HEK293 (cell line): Measurements from ENCODE around the gene ENTREP1.

Source experiments
- CTCF ChIA-PET: fragments of 350-600 bp; formaldehyde crosslinking; extraction: SDS; loops from one replicate; lab custom pipeline; 2021; ENCODE audit warnings: antibody characterized with exemption; lab: Yijun Ruan, JAX
- POLR2A ChIA-PET: fragments of 300-600 bp; formaldehyde crosslinking; extraction: SDS; loops from one replicate; lab custom pipeline; 2020; ENCODE audit warnings: antibody characterized with exemption, inconsistent platforms; lab: Yijun Ruan, JAX
- H3K27ac ChIP-seq: fragments of 200-500 bp; sonication (Bioruptor generic); 2 replicates; pipeline ENCODE4 v1.5.1; 2014; ENCODE audit warnings: low read depth, low read length, control low read depth, inconsistent platforms; ENCODE audit errors: extremely low read depth
- H3K36me3 ChIP-seq, 2 experiments: fragments of 200-500 bp in 1 of 2; sonication (Bioruptor generic) in 1 of 2; 1 replicate in 1 of 2; 2 replicates in 1 of 2; pipeline ENCODE4 v1.5.1; 2014 to 2017; ENCODE audit warnings: inconsistent platforms in 2 of 2, low read length in 2 of 2; ENCODE audit not compliant: control insufficient read depth in 2 of 2, insufficient read depth in 1 of 2
- H3K4me1 ChIP-seq: fragments of 200-500 bp; sonication (Bioruptor generic); 2 replicates; pipeline ENCODE4 v1.5.1; 2014; ENCODE audit warnings: mild to moderate bottlenecking, low read length, inconsistent platforms; ENCODE audit not compliant: control insufficient read depth, insufficient read depth
- H3K4me3 ChIP-seq: 2 replicates; pipeline ENCODE4 v1.5.1; 2011; ENCODE audit warnings: low read depth, mild to moderate bottlenecking, control low read depth, low read length, moderate library complexity
- H3K9me3 ChIP-seq: fragments of 200-500 bp; sonication (Bioruptor generic); 2 replicates; pipeline ENCODE4 v1.5.1; 2014; ENCODE audit warnings: low read depth, low read length, inconsistent platforms; ENCODE audit not compliant: control insufficient read depth, insufficient read depth
- CTCF ChIP-seq: fragments of 450-650 bp; formaldehyde crosslinking; IDR thresholded peaks from 2 replicates; pipeline ENCODE4 v1.5.1; 2016; ENCODE audit warnings: missing biosample characterization, missing genetic modification characterization
- HIC1 ChIP-seq: fragments of 450-650 bp; formaldehyde crosslinking; IDR thresholded peaks from 2 replicates; pipeline ENCODE4 v1.5.1; 2016; ENCODE audit warnings: missing biosample characterization, missing genetic modification characterization
- REPIN1 ChIP-seq: fragments of 450-650 bp; formaldehyde crosslinking; IDR thresholded peaks from 2 replicates; pipeline ENCODE4 v1.5.1; 2017; ENCODE audit warnings: missing biosample characterization, missing genetic modification characterization, low read depth
- SALL2 ChIP-seq: fragments of 450-650 bp; formaldehyde crosslinking; IDR thresholded peaks from 2 replicates; pipeline ENCODE4 v1.5.0; 2017; ENCODE audit warnings: missing biosample characterization, mild to moderate bottlenecking, missing genetic modification characterization, borderline replicate concordance
- SETDB1 ChIP-seq: IDR thresholded peaks from one replicate; pipeline ENCODE4 v1.6.1; 2017; ENCODE audit warnings: mild to moderate bottlenecking, low read length, moderate library complexity, mixed read lengths; ENCODE audit not compliant: insufficient read length
- SP7 ChIP-seq: fragments of 450-650 bp; formaldehyde crosslinking; IDR thresholded peaks from 2 replicates; pipeline ENCODE4 v1.5.1; 2016; ENCODE audit warnings: missing biosample characterization, missing genetic modification characterization
- ZBTB26 ChIP-seq: fragments of 450-650 bp; formaldehyde crosslinking; optimal IDR thresholded peaks from 2 replicates; pipeline ENCODE3; 2016; ENCODE audit warnings: missing biosample characterization, mild to moderate bottlenecking, missing genetic modification characterization
- ZBTB7A ChIP-seq: fragments of 450-650 bp; formaldehyde crosslinking; IDR thresholded peaks from 2 replicates; pipeline ENCODE4 v1.5.1; 2016; ENCODE audit warnings: low read depth, missing biosample characterization, missing genetic modification characterization
- ZFP41 ChIP-seq: fragments of 450-650 bp; formaldehyde crosslinking; IDR thresholded peaks from 2 replicates; pipeline ENCODE4 v1.5.1; 2016; ENCODE audit warnings: missing biosample characterization, missing genetic modification characterization, borderline replicate concordance
- ZNF280C ChIP-seq: fragments of 450-650 bp; formaldehyde crosslinking; IDR thresholded peaks from 2 replicates; pipeline ENCODE4 v1.5.1; 2016; ENCODE audit warnings: missing biosample characterization, missing genetic modification characterization
- ZNF544 ChIP-seq: fragments of 450-650 bp; formaldehyde crosslinking; IDR thresholded peaks from 2 replicates; pipeline ENCODE4 v1.5.0; 2017; ENCODE audit warnings: missing biosample characterization, missing genetic modification characterization
- ZNF555 ChIP-seq: fragments of 450-650 bp; formaldehyde crosslinking; conservative IDR thresholded peaks from 2 replicates; pipeline ENCODE4 v1.5.1; 2017; ENCODE audit warnings: missing biosample characterization, mild to moderate bottlenecking, missing genetic modification characterization, inconsistent platforms
- ZNF768 ChIP-seq: fragments of 450-650 bp; formaldehyde crosslinking; IDR thresholded peaks from 2 replicates; pipeline ENCODE4 v1.5.1; 2018; ENCODE audit warnings: missing biosample characterization, mild to moderate bottlenecking, missing genetic modification characterization
- ZNF785 ChIP-seq: fragments of 450-650 bp; formaldehyde crosslinking; IDR thresholded peaks from 2 replicates; pipeline ENCODE4 v1.5.1; 2016; ENCODE audit warnings: missing biosample characterization, missing genetic modification characterization
- ZNF792 ChIP-seq: fragments of 450-650 bp; formaldehyde crosslinking; IDR thresholded peaks from 2 replicates; pipeline ENCODE4 v1.5.1; 2016; ENCODE audit warnings: missing biosample characterization, missing genetic modification characterization
- ZSCAN16 ChIP-seq: fragments of 450-650 bp; formaldehyde crosslinking; IDR thresholded peaks from 2 replicates; pipeline ENCODE4 v1.5.1; 2016; ENCODE audit warnings: missing biosample characterization, missing genetic modification characterization
- ZSCAN23 ChIP-seq: fragments of 450-650 bp; formaldehyde crosslinking; IDR thresholded peaks from 2 replicates; pipeline ENCODE4 v1.5.1; 2016; ENCODE audit warnings: missing biosample characterization, missing genetic modification characterization
- ZSCAN4 ChIP-seq: fragments of 450-650 bp; formaldehyde crosslinking; IDR thresholded peaks from 2 replicates; pipeline ENCODE4 v1.5.1; 2017; ENCODE audit warnings: missing biosample characterization, missing genetic modification characterization
- TF ChIP-seq, protein P1 (sequence below): fragments of 450-650 bp; formaldehyde crosslinking; IDR thresholded peaks from 2 replicates; pipeline ENCODE4 v1.5.1; 2016; ENCODE audit warnings: missing biosample characterization, missing genetic modification characterization
- TF ChIP-seq, protein P2 (sequence below): fragments of 450-650 bp; formaldehyde crosslinking; IDR thresholded peaks from 2 replicates; pipeline ENCODE4 v1.5.1; 2017; ENCODE audit warnings: missing biosample characterization, missing genetic modification characterization

ENTREP1 gene

GRCh38 chr9:69339620-69340019 is 14.6 kb downstream of the ENTREP1 start (continued):
- TF ChIP-seq CTCF (tag by site-specific recombination) (no peak), ZSCAN16 (no peak), ZSCAN23 (tag by site-specific recombination) (no peak), SALL2 (tag by site-specific recombination) (no peak), HIC1 (tag by site-specific recombination) (no peak), SP7 (no peak), ZBTB7A (no peak)
- TF ChIP-seq, protein P1, sequence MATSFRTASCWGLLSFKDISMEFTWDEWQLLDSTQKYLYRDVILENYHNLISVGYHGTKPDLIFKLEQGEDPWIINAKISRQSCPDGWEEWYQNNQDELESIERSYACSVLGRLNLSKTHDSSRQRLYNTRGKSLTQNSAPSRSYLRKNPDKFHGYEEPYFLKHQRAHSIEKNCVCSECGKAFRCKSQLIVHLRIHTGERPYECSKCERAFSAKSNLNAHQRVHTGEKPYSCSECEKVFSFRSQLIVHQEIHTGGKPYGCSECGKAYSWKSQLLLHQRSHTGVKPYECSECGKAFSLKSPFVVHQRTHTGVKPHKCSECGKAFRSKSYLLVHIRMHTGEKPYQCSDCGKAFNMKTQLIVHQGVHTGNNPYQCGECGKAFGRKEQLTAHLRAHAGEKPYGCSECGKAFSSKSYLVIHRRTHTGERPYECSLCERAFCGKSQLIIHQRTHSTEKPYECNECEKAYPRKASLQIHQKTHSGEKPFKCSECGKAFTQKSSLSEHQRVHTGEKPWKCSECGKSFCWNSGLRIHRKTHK (tag by site-specific recombination): no peak
- TF ChIP-seq, protein P2, sequence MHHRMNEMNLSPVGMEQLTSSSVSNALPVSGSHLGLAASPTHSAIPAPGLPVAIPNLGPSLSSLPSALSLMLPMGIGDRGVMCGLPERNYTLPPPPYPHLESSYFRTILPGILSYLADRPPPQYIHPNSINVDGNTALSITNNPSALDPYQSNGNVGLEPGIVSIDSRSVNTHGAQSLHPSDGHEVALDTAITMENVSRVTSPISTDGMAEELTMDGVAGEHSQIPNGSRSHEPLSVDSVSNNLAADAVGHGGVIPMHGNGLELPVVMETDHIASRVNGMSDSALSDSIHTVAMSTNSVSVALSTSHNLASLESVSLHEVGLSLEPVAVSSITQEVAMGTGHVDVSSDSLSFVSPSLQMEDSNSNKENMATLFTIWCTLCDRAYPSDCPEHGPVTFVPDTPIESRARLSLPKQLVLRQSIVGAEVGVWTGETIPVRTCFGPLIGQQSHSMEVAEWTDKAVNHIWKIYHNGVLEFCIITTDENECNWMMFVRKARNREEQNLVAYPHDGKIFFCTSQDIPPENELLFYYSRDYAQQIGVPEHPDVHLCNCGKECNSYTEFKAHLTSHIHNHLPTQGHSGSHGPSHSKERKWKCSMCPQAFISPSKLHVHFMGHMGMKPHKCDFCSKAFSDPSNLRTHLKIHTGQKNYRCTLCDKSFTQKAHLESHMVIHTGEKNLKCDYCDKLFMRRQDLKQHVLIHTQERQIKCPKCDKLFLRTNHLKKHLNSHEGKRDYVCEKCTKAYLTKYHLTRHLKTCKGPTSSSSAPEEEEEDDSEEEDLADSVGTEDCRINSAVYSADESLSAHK (tag by site-specific recombination): no peak

- no peaks in the 10 kb centered on the region for H3K4me1 ChIP-seq
- no peak overlapping the region for H3K27ac ChIP-seq
- ChIA-PET CTCF (interaction anchor here (0.6 to 0.7 kb wide), 2 partner anchors 8 to 119 kb away, joined by 3 read pairs; no protein-coding TSS in a partner anchor), POLR2A (no interaction called here)
- H3K36me3 ChIP-seq: no peaks in the 10 kb centered on the region
- H3K4me3 ChIP-seq: no peak overlapping the region
- TF ChIP-seq ZSCAN4 (tag by site-specific recombination): peak; percentile 91
- no peak for TF ChIP-seq ZNF544 (tag by site-specific recombination)
- H3K9me3 ChIP-seq: no peaks in the 10 kb centered on the region
Measured at GRCh38 chr9:69340631-69341030, 15.6 kb downstream of the ENTREP1 start.

DNA sequence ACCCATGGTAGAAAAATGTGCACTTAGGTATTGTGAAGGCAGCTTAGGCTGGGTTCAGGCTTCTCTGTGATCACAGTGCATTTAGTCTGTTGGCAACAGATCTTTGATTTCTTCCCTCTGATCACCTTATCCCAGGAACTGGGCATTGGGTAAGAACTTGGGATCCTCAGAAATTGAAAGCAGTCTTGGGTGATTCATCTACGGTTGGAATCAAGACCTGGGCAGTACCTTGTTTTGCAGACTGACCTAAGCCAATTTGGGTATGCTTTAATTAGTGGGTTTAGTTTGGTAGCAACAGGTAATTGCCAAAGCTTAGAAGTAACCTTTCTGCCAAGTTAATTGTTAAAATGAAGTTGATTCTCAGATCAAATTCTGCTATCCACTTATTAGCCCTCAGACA is 17.8 kb downstream of the ENTREP1 start:
- H3K4me1 ChIP-seq: no peaks in the 10 kb centered on the region
- no peaks in the 10 kb centered on the region for H3K36me3 ChIP-seq
- CTCF ChIA-PET: no interaction called here
- H3K4me3 ChIP-seq: no peak overlapping the region
- no peaks in the 10 kb centered on the region for H3K9me3 ChIP-seq
- TF ChIP-seq ZBTB26: no peak
- no peak for TF ChIP-seq ZNF792 (tag by site-specific recombination)
- no peak for TF ChIP-seq ZFP41 (tag by site-specific recombination)
- no peak for TF ChIP-seq REPIN1 (tag by site-specific recombination)
- TF ChIP-seq ZNF768 (tag by site-specific recombination): no peak
- no peak for TF ChIP-seq ZNF555
- no peak for TF ChIP-seq ZNF785
- TF ChIP-seq SETDB1: no peak
- TF ChIP-seq ZNF280C (tag by site-specific recombination): no peak
- TF ChIP-seq SALL2 (tag by site-specific recombination): no peak
- TF ChIP-seq, all 188 proteins: peak for 0
- H3K27ac ChIP-seq: no peak overlapping the region
- POLR2A ChIA-PET: no interaction called here
